Inferior parietal cortex (tissue), 1 donor: ENCODE results near the gene CYTH3.

ENCODE experiments used
- DNase-seq: peaks from one replicate; pipeline ENCODE4 v3.0.0-alpha.2; 2016; ENCODE audit errors: extremely low spot score

The CYTH3 gene

GRCh38 chr7:6167587-6168476 is 104.6 kb downstream of the CYTH3 start:
- no peak for DNase-seq

GRCh38 chr7:6167004-6167551 is 105.3 kb downstream of the CYTH3 start:
- DNase-seq: no peak

- DNase-seq: no peak
Observed at GRCh38 chr7:6166443-6166891, 106.0 kb downstream of the CYTH3 start.

GRCh38 chr7:6165521-6166320 is 106.7 kb downstream of the CYTH3 start:
- DNase-seq: no peak

GRCh38 chr7:6165075-6165474 is 107.3 kb downstream of the CYTH3 start:
- no peak for DNase-seq

- no peak for DNase-seq
Observed at GRCh38 chr7:6164491-6164890, 107.9 kb downstream of the CYTH3 start.

- DNase-seq: no peak
Observed at GRCh38 chr7:6164010-6164409, 108.4 kb downstream of the CYTH3 start.

GRCh38 chr7:6163402-6163801 is 109.0 kb downstream of the CYTH3 start:
- no peak for DNase-seq

GRCh38 chr7:6162650-6163366 is 109.6 kb downstream of the CYTH3 start:
- DNase-seq: no peak

GRCh38 chr7:6162331-6162620 is 110.1 kb downstream of the CYTH3 start:
- no peak for DNase-seq

- no peak for DNase-seq
Observed at GRCh38 chr7:6161463-6162330, 110.7 kb downstream of the CYTH3 start.

- DNase-seq: peak; percentile 51
Observed at GRCh38 chr7:6160191-6160623, 112.2 kb downstream of the CYTH3 start.

- no peak for DNase-seq
Observed at GRCh38 chr7:6159524-6160031, 112.8 kb downstream of the CYTH3 start.

GRCh38 chr7:6159097-6159483 is 113.3 kb downstream of the CYTH3 start:
- DNase-seq: no peak

- DNase-seq: no peak
Observed at GRCh38 chr7:6158424-6159096, 113.9 kb downstream of the CYTH3 start.

GRCh38 chr7:6157685-6158423 is 114.6 kb downstream of the CYTH3 start:
- no peak for DNase-seq

GRCh38 chr7:6156734-6157133 is 115.7 kb downstream of the CYTH3 start:
- no peak for DNase-seq

GRCh38 chr7:6155596-6155995 is 116.8 kb downstream of the CYTH3 start:
- no peak for DNase-seq
